GM12878 (cell line): ENCODE results near the gene SLC25A30. TPM values are rescaled to one million over a fixed set of nuclear protein-coding genes. Genes with fewer than 3 reads are reported as not detected.
A peak's percentile ranks its signal among the peaks of the same experiment; 100 is the strongest.

Experiments used
- CBX5 ChIP-seq: sonication (generic); IDR thresholded peaks from 2 replicates; pipeline ENCODE4 v1.6.1; 2016; ENCODE audit warnings: low read depth, moderate library complexity, mild to moderate bottlenecking, inconsistent platforms
- ESRRA ChIP-seq: IDR thresholded peaks from 2 replicates; pipeline ENCODE4 v1.6.1; 2012; ENCODE audit warnings: mild to moderate bottlenecking, low read length, improper control_type of control experiment
- FOXM1 ChIP-seq: IDR thresholded peaks from 2 replicates; pipeline ENCODE4 v1.6.1; 2012; ENCODE audit warnings: low read depth, mild to moderate bottlenecking, inconsistent platforms, low read length, moderate library complexity
- HDAC2 ChIP-seq: fragments of 200-600 bp; sonication (generic); IDR thresholded peaks from 2 replicates; pipeline ENCODE4 v1.6.1; 2017
- KAT2A ChIP-seq: conservative IDR thresholded peaks from 2 replicates; pipeline ENCODE4 v1.6.1; 2011; ENCODE audit warnings: low read depth, low read length; ENCODE audit not compliant: control insufficient read depth
- MEF2B ChIP-seq: fragments of 450-650 bp; IDR thresholded peaks from 2 replicates; pipeline ENCODE4 v1.6.1; 2018; ENCODE audit warnings: mild to moderate bottlenecking, moderate library complexity; ENCODE audit not compliant: partially characterized antibody, poor library complexity, severe bottlenecking
- MTA2 ChIP-seq: fragments of 450-650 bp; IDR thresholded peaks from 2 replicates; pipeline ENCODE4 v1.6.1; 2016; ENCODE audit warnings: low read depth, mild to moderate bottlenecking, moderate library complexity
- TAF1 ChIP-seq: IDR thresholded peaks from 2 replicates; pipeline ENCODE4 v1.6.1; 2011; ENCODE audit warnings: mild to moderate bottlenecking, low read depth, low read length, borderline replicate concordance
- TCF7 ChIP-seq: IDR thresholded peaks from 2 replicates; pipeline ENCODE4 v1.6.1; 2014; ENCODE audit warnings: antibody characterized with exemption, borderline replicate concordance
- ZZZ3 ChIP-seq: IDR thresholded peaks from 2 replicates; pipeline ENCODE4 v1.6.1; 2011; ENCODE audit warnings: low read depth; ENCODE audit not compliant: control insufficient read depth, insufficient read length
- polyA plus RNA-seq, 11 experiments: library from polyadenylated mRNA; depleted of rRNA in 4 of 11; unstranded in 6 of 11; stranded (reverse) in 5 of 11; fragments of >200 nt; fragmentation: Nextera tagmentation in 4 of 11; fragmentation: Illumina TruSeq in 1 of 11; extraction: Ambion mirVana in 4 of 11; extraction: Trizol in 1 of 11; gene quantifications; 1 replicate in 1 of 11; 2 replicates in 10 of 11; pipeline versions ENCODE4 v1.2.1 to v1.2.3, GENCODE V29; 2011 to 2016; ENCODE audit warnings: inconsistent platforms in 2 of 11, missing spikeins in 2 of 11, low read depth in 1 of 11
- total RNA-seq, 4 experiments: library from RNA; depleted of rRNA in 3 of 4; stranded (reverse); fragments of >200 nt in 3 of 4; fragmentation: Illumina TruSeq in 1 of 4; extraction: Trizol in 1 of 4; gene quantifications; 2 replicates each; pipeline versions ENCODE4 v1.2.1 to v1.2.3, GENCODE V29; 2013 to 2021
- TF ChIP-seq, protein P1 (sequence below): fragments of 450-650 bp; IDR thresholded peaks from 2 replicates; pipeline ENCODE4 v1.6.1; 2016; ENCODE audit warnings: mild to moderate bottlenecking, moderate library complexity, borderline replicate concordance
- TF ChIP-seq, protein P2 (sequence below): IDR thresholded peaks from 2 replicates; pipeline ENCODE4 v1.6.1; 2012; ENCODE audit warnings: low read depth, low read length, improper control_type of control experiment
- TF ChIP-seq, protein P3 (sequence below): fragments of 450-650 bp; IDR thresholded peaks from 2 replicates; pipeline ENCODE4 v1.6.1; 2018; ENCODE audit warnings: borderline replicate concordance, mild to moderate bottlenecking; ENCODE audit not compliant: partially characterized antibody
- TF ChIP-seq, protein P4 (sequence below): fragments of 450-650 bp; IDR thresholded peaks from 2 replicates; pipeline ENCODE4 v1.6.1; 2017; ENCODE audit warnings: mild to moderate bottlenecking, moderate library complexity
- TF ChIP-seq, protein P5 (sequence below): fragments of 150-350 bp; IDR thresholded peaks from 2 replicates; pipeline ENCODE4 v1.6.1; 2014; ENCODE audit warnings: mild to moderate bottlenecking, low read depth, low read length

SLC25A30 gene
- total and polyA plus RNA-seq, 10 of the 15 experiments (the other 5 are each of a cell fraction or from before 2014, with no cell fraction given): 2.4 to 18.0 (median 8.9) TPM

DNA sequence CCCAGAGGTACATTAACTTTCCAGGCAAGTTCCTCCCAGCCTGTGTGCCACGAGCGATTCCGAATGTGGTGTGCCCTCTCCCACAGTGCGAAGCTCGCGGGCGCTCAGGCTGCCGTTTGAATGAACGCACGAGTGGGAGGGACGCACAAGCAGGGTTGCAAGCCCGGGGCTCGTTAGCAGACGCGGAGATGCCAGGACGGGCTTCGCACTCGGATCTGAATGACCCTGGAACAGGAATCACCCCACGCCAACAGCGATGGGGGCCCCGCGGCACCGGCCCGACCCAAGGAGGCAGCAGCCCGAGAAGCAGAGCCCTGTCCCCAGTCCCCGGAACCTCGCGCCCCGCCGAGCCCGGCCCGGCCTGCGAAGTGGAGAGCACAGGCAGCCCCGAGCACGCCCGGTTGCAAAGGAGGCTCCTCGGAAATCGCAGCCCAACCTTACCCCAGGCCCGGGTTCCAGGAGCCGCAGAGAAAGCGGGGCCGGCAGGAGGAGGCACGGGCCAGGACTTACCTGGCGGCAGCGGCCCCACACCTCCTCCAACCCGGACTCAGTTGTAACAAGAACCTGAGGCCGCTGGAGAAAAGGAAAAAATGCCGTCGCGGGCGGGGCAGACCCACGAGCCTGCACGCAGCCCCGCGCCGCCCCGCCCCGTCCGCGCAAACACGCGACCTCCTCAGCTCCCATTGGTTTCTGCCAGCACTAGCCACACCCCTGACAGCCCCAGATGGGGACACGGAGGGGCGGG, at the start of gene SLC25A30 (continued):
- TF ChIP-seq, protein P1, sequence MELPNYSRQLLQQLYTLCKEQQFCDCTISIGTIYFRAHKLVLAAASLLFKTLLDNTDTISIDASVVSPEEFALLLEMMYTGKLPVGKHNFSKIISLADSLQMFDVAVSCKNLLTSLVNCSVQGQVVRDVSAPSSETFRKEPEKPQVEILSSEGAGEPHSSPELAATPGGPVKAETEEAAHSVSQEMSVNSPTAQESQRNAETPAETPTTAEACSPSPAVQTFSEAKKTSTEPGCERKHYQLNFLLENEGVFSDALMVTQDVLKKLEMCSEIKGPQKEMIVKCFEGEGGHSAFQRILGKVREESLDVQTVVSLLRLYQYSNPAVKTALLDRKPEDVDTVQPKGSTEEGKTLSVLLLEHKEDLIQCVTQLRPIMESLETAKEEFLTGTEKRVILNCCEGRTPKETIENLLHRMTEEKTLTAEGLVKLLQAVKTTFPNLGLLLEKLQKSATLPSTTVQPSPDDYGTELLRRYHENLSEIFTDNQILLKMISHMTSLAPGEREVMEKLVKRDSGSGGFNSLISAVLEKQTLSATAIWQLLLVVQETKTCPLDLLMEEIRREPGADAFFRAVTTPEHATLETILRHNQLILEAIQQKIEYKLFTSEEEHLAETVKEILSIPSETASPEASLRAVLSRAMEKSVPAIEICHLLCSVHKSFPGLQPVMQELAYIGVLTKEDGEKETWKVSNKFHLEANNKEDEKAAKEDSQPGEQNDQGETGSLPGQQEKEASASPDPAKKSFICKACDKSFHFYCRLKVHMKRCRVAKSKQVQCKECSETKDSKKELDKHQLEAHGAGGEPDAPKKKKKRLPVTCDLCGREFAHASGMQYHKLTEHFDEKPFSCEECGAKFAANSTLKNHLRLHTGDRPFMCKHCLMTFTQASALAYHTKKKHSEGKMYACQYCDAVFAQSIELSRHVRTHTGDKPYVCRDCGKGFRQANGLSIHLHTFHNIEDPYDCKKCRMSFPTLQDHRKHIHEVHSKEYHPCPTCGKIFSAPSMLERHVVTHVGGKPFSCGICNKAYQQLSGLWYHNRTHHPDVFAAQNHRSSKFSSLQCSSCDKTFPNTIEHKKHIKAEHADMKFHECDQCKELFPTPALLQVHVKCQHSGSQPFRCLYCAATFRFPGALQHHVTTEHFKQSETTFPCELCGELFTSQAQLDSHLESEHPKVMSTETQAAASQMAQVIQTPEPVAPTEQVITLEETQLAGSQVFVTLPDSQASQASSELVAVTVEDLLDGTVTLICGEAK: no peak
- TF ChIP-seq, protein P2, sequence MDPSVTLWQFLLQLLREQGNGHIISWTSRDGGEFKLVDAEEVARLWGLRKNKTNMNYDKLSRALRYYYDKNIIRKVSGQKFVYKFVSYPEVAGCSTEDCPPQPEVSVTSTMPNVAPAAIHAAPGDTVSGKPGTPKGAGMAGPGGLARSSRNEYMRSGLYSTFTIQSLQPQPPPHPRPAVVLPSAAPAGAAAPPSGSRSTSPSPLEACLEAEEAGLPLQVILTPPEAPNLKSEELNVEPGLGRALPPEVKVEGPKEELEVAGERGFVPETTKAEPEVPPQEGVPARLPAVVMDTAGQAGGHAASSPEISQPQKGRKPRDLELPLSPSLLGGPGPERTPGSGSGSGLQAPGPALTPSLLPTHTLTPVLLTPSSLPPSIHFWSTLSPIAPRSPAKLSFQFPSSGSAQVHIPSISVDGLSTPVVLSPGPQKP: no peak
- TF ChIP-seq, protein P3, sequence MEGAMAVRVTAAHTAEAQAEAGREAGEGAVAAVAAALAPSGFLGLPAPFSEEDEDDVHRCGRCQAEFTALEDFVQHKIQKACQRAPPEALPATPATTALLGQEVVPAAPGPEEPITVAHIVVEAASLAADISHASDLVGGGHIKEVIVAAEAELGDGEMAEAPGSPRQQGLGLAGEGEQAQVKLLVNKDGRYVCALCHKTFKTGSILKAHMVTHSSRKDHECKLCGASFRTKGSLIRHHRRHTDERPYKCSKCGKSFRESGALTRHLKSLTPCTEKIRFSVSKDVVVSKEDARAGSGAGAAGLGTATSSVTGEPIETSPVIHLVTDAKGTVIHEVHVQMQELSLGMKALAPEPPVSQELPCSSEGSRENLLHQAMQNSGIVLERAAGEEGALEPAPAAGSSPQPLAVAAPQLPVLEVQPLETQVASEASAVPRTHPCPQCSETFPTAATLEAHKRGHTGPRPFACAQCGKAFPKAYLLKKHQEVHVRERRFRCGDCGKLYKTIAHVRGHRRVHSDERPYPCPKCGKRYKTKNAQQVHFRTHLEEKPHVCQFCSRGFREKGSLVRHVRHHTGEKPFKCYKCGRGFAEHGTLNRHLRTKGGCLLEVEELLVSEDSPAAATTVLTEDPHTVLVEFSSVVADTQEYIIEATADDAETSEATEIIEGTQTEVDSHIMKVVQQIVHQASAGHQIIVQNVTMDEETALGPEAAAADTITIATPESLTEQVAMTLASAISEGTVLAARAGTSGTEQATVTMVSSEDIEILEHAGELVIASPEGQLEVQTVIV: no peak
- TF ChIP-seq KAT2A: no peak
- TF ChIP-seq ESRRA: no peak
- TF ChIP-seq, protein P4, sequence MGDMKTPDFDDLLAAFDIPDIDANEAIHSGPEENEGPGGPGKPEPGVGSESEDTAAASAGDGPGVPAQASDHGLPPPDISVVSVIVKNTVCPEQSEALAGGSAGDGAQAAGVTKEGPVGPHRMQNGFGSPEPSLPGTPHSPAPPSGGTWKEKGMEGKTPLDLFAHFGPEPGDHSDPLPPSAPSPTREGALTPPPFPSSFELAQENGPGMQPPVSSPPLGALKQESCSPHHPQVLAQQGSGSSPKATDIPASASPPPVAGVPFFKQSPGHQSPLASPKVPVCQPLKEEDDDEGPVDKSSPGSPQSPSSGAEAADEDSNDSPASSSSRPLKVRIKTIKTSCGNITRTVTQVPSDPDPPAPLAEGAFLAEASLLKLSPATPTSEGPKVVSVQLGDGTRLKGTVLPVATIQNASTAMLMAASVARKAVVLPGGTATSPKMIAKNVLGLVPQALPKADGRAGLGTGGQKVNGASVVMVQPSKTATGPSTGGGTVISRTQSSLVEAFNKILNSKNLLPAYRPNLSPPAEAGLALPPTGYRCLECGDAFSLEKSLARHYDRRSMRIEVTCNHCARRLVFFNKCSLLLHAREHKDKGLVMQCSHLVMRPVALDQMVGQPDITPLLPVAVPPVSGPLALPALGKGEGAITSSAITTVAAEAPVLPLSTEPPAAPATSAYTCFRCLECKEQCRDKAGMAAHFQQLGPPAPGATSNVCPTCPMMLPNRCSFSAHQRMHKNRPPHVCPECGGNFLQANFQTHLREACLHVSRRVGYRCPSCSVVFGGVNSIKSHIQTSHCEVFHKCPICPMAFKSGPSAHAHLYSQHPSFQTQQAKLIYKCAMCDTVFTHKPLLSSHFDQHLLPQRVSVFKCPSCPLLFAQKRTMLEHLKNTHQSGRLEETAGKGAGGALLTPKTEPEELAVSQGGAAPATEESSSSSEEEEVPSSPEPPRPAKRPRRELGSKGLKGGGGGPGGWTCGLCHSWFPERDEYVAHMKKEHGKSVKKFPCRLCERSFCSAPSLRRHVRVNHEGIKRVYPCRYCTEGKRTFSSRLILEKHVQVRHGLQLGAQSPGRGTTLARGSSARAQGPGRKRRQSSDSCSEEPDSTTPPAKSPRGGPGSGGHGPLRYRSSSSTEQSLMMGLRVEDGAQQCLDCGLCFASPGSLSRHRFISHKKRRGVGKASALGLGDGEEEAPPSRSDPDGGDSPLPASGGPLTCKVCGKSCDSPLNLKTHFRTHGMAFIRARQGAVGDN: peak; percentile 51; the same call in 1 of the 2 replicates
- TF ChIP-seq, protein P5, sequence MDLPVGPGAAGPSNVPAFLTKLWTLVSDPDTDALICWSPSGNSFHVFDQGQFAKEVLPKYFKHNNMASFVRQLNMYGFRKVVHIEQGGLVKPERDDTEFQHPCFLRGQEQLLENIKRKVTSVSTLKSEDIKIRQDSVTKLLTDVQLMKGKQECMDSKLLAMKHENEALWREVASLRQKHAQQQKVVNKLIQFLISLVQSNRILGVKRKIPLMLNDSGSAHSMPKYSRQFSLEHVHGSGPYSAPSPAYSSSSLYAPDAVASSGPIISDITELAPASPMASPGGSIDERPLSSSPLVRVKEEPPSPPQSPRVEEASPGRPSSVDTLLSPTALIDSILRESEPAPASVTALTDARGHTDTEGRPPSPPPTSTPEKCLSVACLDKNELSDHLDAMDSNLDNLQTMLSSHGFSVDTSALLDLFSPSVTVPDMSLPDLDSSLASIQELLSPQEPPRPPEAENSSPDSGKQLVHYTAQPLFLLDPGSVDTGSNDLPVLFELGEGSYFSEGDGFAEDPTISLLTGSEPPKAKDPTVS: no peak
- 0 out of 2 replicates have a peak, but pooled peaks have one; percentile 78 for TF ChIP-seq CBX5
- peak; percentile 31; the same call in 1 of the 2 replicates for TF ChIP-seq TAF1
- no peak for TF ChIP-seq MTA2
- TF ChIP-seq HDAC2: 0 out of 2 replicates have a peak, but pooled peaks have one; percentile 26
- no peak for TF ChIP-seq FOXM1
- no peak for TF ChIP-seq TCF7
- TF ChIP-seq MEF2B: no peak
- TF ChIP-seq ZZZ3: no peak
